Left lung (tissue), 10 donors: ENCODE measurements around the gene TSPAN11. TPM values are rescaled to one million over a fixed set of nuclear protein-coding genes. Genes with fewer than 3 reads are reported as not detected.

Experiments used
- ATAC-seq: fragments of 200-7000 bp; cut with Tn5 transposase; one replicate; pipeline ENCODE4 v1.9.1; 2020; ENCODE audit warnings: moderate library complexity
- DNase-seq, 4 donors: peaks; one replicate each; pipeline ENCODE4 v3.0.0-alpha.2; 2013 to 2020
- H3K27ac ChIP-seq, 2 donors: fragments of 200-600 bp; sonication (generic) in 1 of 2; one replicate each; pipeline versions ENCODE4 v1.5.0 to v1.8.0; 2020 to 2021
- H3K27me3 ChIP-seq, 2 donors: fragments of 200-600 bp; sonication (generic) in 1 of 2; one replicate each; pipeline versions ENCODE4 v1.5.0 to v1.8.0; 2020 to 2021
- H3K36me3 ChIP-seq, 2 donors: fragments of 200-600 bp; sonication (generic) in 1 of 2; one replicate each; pipeline versions ENCODE4 v1.5.0 to v1.8.0; 2020 to 2021
- H3K4me1 ChIP-seq, 2 donors: fragments of 200-600 bp; one replicate each; pipeline ENCODE4 v1.8.0; 2021
- H3K4me3 ChIP-seq, 2 donors: fragments of 200-600 bp; sonication (generic) in 1 of 2; one replicate each; pipeline versions ENCODE4 v1.5.0 to v1.8.0; 2020 to 2021; ENCODE audit warnings: mild to moderate bottlenecking in 1 of 2
- H3K9me3 ChIP-seq, 2 donors: fragments of 200-600 bp; sonication (generic) in 1 of 2; one replicate each; pipeline versions ENCODE4 v1.5.0 to v1.8.0; 2020 to 2021
- CTCF ChIP-seq, 2 donors: fragments of 200-600 bp; sonication (generic) in 1 of 2; IDR thresholded peaks; one replicate each; pipeline versions ENCODE4 v1.5.0 to v1.8.0; 2021; ENCODE audit warnings: antibody characterized with exemption in 2 of 2
- intact Hi-C, 2 donors: fragments of 100-400 bp; cut with DNase I; formaldehyde crosslinking; loops; one replicate each; pipeline versions ENCODE4 v1.11.2 to v1.14.2; 2022
- polyA plus RNA-seq, 6 donors: library from polyadenylated mRNA; unstranded; fragments of 120-200 nt; gene quantifications; one replicate each; pipeline ENCODE4 v1.2.1, GENCODE V29; 2013; ENCODE audit not compliant: insufficient read length in 6 of 6
- total RNA-seq, 2 donors: library from RNA; stranded (reverse); fragmentation: NEBNext Ultra II Directional; extraction: Animal tissue kit (Norgen Biotek cat#: 25700); gene quantifications; one replicate each; pipeline ENCODE4 v1.2.1, GENCODE V29; 2021
- donor health status: DM: no; HTN: yes; CAD: no.
- donor health status: DM: no; HTN: no; CAD: no.

Gene TSPAN11
- total and polyA plus RNA-seq, 8 donors = 4.1 to 18.2 (median 14.7) TPM

DNA sequence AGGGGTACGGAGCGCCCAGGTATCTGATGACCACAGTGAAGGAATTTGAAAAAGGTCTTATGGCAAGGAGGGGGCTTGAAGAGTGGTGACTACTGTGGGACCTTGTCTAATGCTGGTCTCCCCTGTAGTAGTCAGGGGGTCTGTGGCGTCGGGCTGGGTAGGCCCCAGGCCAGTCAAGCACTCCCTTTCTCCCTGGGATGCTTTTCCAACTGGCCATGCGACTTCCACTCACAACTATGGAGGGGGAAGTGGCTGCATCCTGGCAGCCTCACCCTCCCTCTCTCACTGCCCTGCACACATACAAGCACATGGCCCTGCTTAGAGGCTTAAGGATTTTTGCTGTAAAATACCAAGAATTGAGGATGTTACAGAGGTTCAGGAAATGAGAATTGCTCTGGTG, 4.1 kb downstream of the TSPAN11 start:
- Histone ChIP-seq H3K9me3 (no peaks in the 10 kb centered on the region), H3K27me3 (peaks cover 5 to 31% of the 10 kb centered on the region in 2 donors), H3K27ac (no peak overlapping the region), H3K4me3 (no peak overlapping the region), H3K4me1 (peaks cover 4 to 6% of the 10 kb centered on the region in 2 donors), H3K36me3 (no peaks in the 10 kb centered on the region)
- TF ChIP-seq CTCF (IDR thresholded peaks at IDR 0.05) = no peak
- no peak for DNase-seq
- intact Hi-C loops = no loop called here
- no peak for ATAC-seq

- intact Hi-C loops = no loop called here
- Histone ChIP-seq H3K27ac (no peak overlapping the region), H3K27me3 (peaks cover 0 to 9% of the 10 kb centered on the region in 2 donors), H3K4me3 (no peak overlapping the region), H3K9me3 (no peaks in the 10 kb centered on the region), H3K4me1 (no peaks in the 10 kb centered on the region), H3K36me3 (no peaks in the 10 kb centered on the region)
- TF ChIP-seq CTCF (IDR thresholded peaks at IDR 0.05) = no peak
- DNase-seq (no peak), ATAC-seq (no peak)
These were observed 6.3 kb downstream of the TSPAN11 start for GRCh38 chr12:30932881-30933280.

GRCh38 chr12:30934811-30935210, 8.3 kb downstream of the TSPAN11 start:
- Histone ChIP-seq H3K36me3 (no peaks in the 10 kb centered on the region), H3K27ac (no peak overlapping the region), H3K27me3 (peaks cover 0 to 4% of the 10 kb centered on the region in 2 donors), H3K4me3 (no peak overlapping the region), H3K9me3 (no peaks in the 10 kb centered on the region), H3K4me1 (no peaks in the 10 kb centered on the region)
- intact Hi-C loops = no loop called here
- no peak for ATAC-seq
- no peak for TF ChIP-seq CTCF (IDR thresholded peaks at IDR 0.05)
- no peak for DNase-seq

DNA sequence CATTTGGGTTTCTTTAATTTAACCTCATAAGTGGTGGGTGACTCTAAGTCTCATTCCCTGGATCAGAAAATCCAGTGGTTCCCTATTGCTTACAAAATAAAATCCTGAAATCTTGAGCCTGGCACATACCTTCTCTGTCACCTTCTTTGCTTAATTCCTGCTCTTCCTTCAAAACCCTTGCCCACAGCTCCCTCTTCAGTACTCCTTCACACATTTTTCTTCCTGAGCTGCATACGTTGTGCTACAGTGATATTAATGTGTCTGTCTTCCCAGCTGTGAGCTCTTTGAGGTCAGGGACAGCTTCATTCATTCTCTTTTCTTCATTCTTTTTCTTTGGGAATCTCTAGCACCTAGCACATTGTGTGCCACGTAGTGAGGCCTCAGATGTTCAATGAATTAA, 9.5 kb downstream of the TSPAN11 start:
- H3K4me1 ChIP-seq = no peaks in the 10 kb centered on the region
- no peak for ATAC-seq
- no peak for TF ChIP-seq CTCF (IDR thresholded peaks at IDR 0.05)
- H3K36me3 ChIP-seq = no peaks in the 10 kb centered on the region
- H3K27me3 ChIP-seq = peaks cover 0 to 4% of the 10 kb centered on the region in 2 donors
- no peak overlapping the region for H3K27ac ChIP-seq
- no peak overlapping the region for H3K4me3 ChIP-seq
- DNase-seq = no peak
- H3K9me3 ChIP-seq = no peaks in the 10 kb centered on the region
- intact Hi-C loops = no loop called here

DNA sequence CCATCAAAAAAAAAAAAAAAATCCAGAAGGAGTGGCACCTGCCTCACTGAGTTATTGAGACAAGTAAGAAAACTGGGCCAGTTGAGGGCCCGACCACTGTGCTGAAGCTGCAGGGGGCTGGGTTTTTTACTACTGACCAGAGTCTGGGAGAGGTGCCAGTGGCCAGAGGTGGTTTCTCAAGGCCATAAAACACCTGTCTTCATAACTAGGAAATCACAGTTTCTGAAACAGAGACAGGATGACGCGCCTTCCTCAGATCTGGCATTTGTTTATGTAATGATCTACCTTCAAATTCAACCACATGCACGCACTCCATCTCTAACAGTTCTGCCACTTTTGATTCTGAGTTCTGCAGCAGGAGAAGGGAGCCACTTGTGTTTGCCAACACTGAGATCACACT, 12.7 kb downstream of the TSPAN11 start:
- no peak overlapping the region for H3K4me3 ChIP-seq
- no peaks in the 10 kb centered on the region for H3K4me1 ChIP-seq
- H3K27me3 ChIP-seq = no peaks in the 10 kb centered on the region
- no peaks in the 10 kb centered on the region for H3K36me3 ChIP-seq
- no peaks in the 10 kb centered on the region for H3K9me3 ChIP-seq
- DNase-seq = no peak
- no peak overlapping the region for H3K27ac ChIP-seq
- intact Hi-C loops = no loop called here
- no peak for TF ChIP-seq CTCF (IDR thresholded peaks at IDR 0.05)
- ATAC-seq = no peak
